AG09319 (cell line): Measurements from ENCODE around the gene GLS.

Source experiments
- DNase-seq: peaks from one replicate; pipeline ENCODE4 v3.0.0-alpha.2; 2010; ENCODE audit warnings: low read depth; ENCODE audit errors: extremely low read depth
- CTCF ChIP-seq: IDR thresholded peaks from 2 replicates; pipeline ENCODE4 v1.5.1; 2011; ENCODE audit warnings: low read depth, mild to moderate bottlenecking, inconsistent platforms, low read length, moderate library complexity

Gene GLS

GRCh38 chr2:190889175-190889943 lies 8.7 kb downstream of the GLS start:
- DNase-seq, result no peak
- TF ChIP-seq CTCF, result no peak

- DNase-seq, result no peak
- TF ChIP-seq CTCF, result no peak
Observed at GRCh38 chr2:190891372-190891771, 10.8 kb downstream of the GLS start.

- TF ChIP-seq CTCF, result no peak
- DNase-seq, result no peak
Observed at GRCh38 chr2:190891889-190892288, 11.3 kb downstream of the GLS start.

GRCh38 chr2:190893157-190893556 lies 12.5 kb downstream of the GLS start:
- TF ChIP-seq CTCF, result no peak
- no peak for DNase-seq

- no peak for DNase-seq
- no peak for TF ChIP-seq CTCF
Observed at GRCh38 chr2:190896477-190896876, 15.9 kb downstream of the GLS start.

GRCh38 chr2:190903693-190904450 lies 23.3 kb downstream of the GLS start:
- no peak for DNase-seq
- TF ChIP-seq CTCF, result no peak

GRCh38 chr2:190904640-190905261 lies 24.1 kb downstream of the GLS start:
- DNase-seq, result no peak
- TF ChIP-seq CTCF, result no peak
